ENCODE data around the gene SMARCA4. TPM values are rescaled to one million over a fixed set of nuclear protein-coding genes. Genes with fewer than 3 reads are reported as not detected.

Gene SMARCA4
- total RNA-seq, 2 experiments from 2014 or later: 69.6 to 74.5 TPM

DNA sequence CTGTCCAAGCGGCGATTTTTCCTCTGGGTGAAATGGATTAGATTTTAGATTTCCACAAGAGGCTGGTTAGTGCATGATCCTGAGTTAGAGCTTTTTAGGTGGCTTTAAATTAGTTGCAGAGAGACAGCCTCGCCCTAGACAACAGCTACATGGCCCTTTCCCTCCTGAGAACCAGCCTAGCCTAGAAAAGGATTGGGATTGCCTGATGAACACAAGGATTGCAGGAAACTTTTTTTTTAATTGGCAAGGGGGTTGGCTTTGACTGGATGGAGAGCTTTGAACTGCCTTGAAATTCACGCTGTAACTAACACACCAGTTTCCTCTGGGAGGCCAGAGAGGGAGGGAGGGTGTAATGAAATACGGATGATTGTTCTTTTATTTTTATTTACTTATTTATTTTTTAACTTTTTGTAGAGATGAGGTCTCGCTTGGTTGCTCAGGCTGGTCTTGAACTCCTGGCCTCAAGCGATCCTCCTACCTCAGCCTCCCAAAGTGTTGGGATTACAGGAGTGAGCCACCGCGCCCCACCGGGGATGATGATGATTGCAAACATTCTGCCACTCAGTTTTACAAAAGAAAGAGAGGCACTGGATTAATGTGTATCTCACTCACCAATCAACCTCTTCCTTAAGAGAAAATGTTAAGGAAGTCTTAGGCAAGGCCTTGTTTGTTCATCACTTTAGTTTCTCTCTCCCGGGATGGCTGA is 130.3 kb downstream of the SMARCA4 start:
- Histone ChIP-seq H3K27me3 (ENCODE audit: control insufficient read depth in 1 of 2, insufficient read depth in 2 of 2, low read length in 2 of 2) (no peaks in the 10 kb centered on the region), H3K4me1 (ENCODE audit: insufficient read depth, low read length) (peaks cover 75% of the 10 kb centered on the region), H3K27ac (ENCODE audit: low read depth in 1 of 2, low read length in 2 of 2) (peak overlapping the region; percentile 98 to 99), H3K36me3 (ENCODE audit: insufficient read depth, low read length) (peaks cover 3% of the 10 kb centered on the region), H3K9me3 (ENCODE audit: control insufficient read depth in 1 of 2, insufficient read depth in 1 of 2, low read length in 2 of 2) (peaks cover 0 to 4% of the 10 kb centered on the region in 2 experiments), H3K4me3 (ENCODE audit: low read length) (peak overlapping the region; percentile 86)
- no peak for ATAC-seq (ENCODE audit: poor library complexity)
- TF ChIP-seq, protein P1, sequence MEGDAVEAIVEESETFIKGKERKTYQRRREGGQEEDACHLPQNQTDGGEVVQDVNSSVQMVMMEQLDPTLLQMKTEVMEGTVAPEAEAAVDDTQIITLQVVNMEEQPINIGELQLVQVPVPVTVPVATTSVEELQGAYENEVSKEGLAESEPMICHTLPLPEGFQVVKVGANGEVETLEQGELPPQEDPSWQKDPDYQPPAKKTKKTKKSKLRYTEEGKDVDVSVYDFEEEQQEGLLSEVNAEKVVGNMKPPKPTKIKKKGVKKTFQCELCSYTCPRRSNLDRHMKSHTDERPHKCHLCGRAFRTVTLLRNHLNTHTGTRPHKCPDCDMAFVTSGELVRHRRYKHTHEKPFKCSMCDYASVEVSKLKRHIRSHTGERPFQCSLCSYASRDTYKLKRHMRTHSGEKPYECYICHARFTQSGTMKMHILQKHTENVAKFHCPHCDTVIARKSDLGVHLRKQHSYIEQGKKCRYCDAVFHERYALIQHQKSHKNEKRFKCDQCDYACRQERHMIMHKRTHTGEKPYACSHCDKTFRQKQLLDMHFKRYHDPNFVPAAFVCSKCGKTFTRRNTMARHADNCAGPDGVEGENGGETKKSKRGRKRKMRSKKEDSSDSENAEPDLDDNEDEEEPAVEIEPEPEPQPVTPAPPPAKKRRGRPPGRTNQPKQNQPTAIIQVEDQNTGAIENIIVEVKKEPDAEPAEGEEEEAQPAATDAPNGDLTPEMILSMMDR (IDR thresholded peaks at IDR 0.05): no peak
- DNase-seq: peak in 1 of 14 experiments; percentile 34
- Mint-ChIP-seq H3K27me3 (no peaks in the 10 kb centered on the region), H3K27ac (peak overlapping the region; percentile 92), H3K36me3 (ENCODE audit: low read depth) (peaks cover 18% of the 10 kb centered on the region), H3K4me1 (ENCODE audit: low read depth) (peaks cover 56% of the 10 kb centered on the region), H3K9me3 (no peaks in the 10 kb centered on the region), H3K4me3 (peak overlapping the region; percentile 77)
- intact Hi-C loops (cut with DNase I, micrococcal nuclease): loop anchor here (2.0 to 10.0 kb wide), 3 partner anchors 36 to 130 kb away; partner anchors contain the start of gene SMARCA4 (in 2 of the 2)
- ChIA-PET POLR2A (interaction anchor here (0.9 to 2.1 kb wide), 3 partner anchors 43 to 131 kb away, joined by 3 to 9 read pairs (median 8); partner anchors contain the start of gene SMARCA4), CTCF (interaction anchor here (2.0 to 3.9 kb wide), 2 partner anchors 35 to 55 kb away, joined by 9 to 15 read pairs; no protein-coding TSS in a partner anchor)

DNA sequence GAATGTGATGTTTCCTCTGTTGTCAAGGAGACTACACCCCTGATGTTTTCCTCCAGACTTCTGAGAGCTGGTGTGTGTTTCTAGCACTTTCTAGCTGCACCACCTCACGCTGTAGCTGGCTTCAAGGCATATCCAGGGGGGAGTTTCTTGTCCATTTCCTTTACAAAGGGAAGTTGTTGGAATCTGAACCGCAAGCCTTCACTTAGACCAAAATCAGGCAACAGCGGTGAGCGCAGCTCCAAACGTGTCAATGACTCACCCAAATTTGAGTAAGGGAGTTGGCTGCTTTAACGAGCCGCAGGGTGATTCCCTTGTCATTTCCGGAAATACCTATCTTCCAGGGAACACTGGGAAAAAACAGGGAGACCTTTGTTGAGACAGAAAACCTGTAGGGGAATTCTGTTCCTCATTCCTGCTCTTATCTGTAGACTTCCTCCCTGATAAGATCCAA is 130.9 kb downstream of the SMARCA4 start:
- POLR2A ChIA-PET: interaction anchor here (0.9 to 2.1 kb wide), 3 partner anchors 43 to 131 kb away, joined by 3 to 9 read pairs (median 8); partner anchors contain the start of gene SMARCA4
- Histone ChIP-seq H3K4me3 (ENCODE audit: low read length) (peak overlapping the region; percentile 86), H3K36me3 (ENCODE audit: insufficient read depth, low read length) (peaks cover 3% of the 10 kb centered on the region), H3K27me3 (ENCODE audit: control insufficient read depth in 1 of 2, insufficient read depth in 2 of 2, low read length in 2 of 2) (no peaks in the 10 kb centered on the region), H3K4me1 (ENCODE audit: insufficient read depth, low read length) (peaks cover 80% of the 10 kb centered on the region), H3K27ac (ENCODE audit: low read depth in 1 of 2, low read length in 2 of 2) (peak overlapping the region; percentile 98 to 99), H3K9me3 (ENCODE audit: control insufficient read depth in 1 of 2, insufficient read depth in 1 of 2, low read length in 2 of 2) (peaks cover 0 to 4% of the 10 kb centered on the region in 2 experiments)
- H3K4me1 Mint-ChIP-seq (ENCODE audit: low read depth): peaks cover 61% of the 10 kb centered on the region
- peak; percentile 27 to 91 (median 56) for DNase-seq
- H3K4me3 Mint-ChIP-seq: peak overlapping the region; percentile 77
- TF ChIP-seq, protein P1 (IDR thresholded peaks at IDR 0.05): no peak
- CTCF ChIA-PET: interaction anchor here (2.0 to 3.9 kb wide), 2 partner anchors 34 to 56 kb away, joined by 9 to 15 read pairs; no protein-coding TSS in a partner anchor
- peak overlapping the region; percentile 92 for H3K27ac Mint-ChIP-seq
- peaks cover 22% of the 10 kb centered on the region for H3K36me3 Mint-ChIP-seq (ENCODE audit: low read depth)
- ATAC-seq (ENCODE audit: poor library complexity): peak; percentile 4
- intact Hi-C loops (cut with DNase I, micrococcal nuclease): loop anchor here (2.0 to 10.0 kb wide), 3 partner anchors 36 to 131 kb away; partner anchors contain the start of gene SMARCA4 (in 2 of the 2)
- no peaks in the 10 kb centered on the region for H3K27me3 Mint-ChIP-seq
- H3K9me3 Mint-ChIP-seq: peaks cover 2% of the 10 kb centered on the region

GRCh38 chr19:11092181-11092538 is 131.3 kb downstream of the SMARCA4 start:
- peak; percentile 5 for ATAC-seq (ENCODE audit: poor library complexity)
- Mint-ChIP-seq H3K4me3 (peak overlapping the region; percentile 59), H3K27me3 (no peaks in the 10 kb centered on the region), H3K9me3 (peaks cover 2% of the 10 kb centered on the region), H3K4me1 (ENCODE audit: low read depth) (peaks cover 61% of the 10 kb centered on the region), H3K36me3 (ENCODE audit: low read depth) (peaks cover 22% of the 10 kb centered on the region), H3K27ac (peak overlapping the region; percentile 92)
- POLR2A ChIA-PET: interaction anchor here (0.9 to 2.1 kb wide), 3 partner anchors 44 to 132 kb away, joined by 3 to 9 read pairs (median 8); partner anchors contain the start of gene SMARCA4
- TF ChIP-seq, protein P1 (IDR thresholded peaks at IDR 0.05): no peak
- CTCF ChIA-PET: interaction anchor here (2.0 to 3.9 kb wide), 2 partner anchors 34 to 56 kb away, joined by 9 to 15 read pairs; no protein-coding TSS in a partner anchor
- Histone ChIP-seq H3K36me3 (ENCODE audit: insufficient read depth, low read length) (peaks cover 3% of the 10 kb centered on the region), H3K4me1 (ENCODE audit: insufficient read depth, low read length) (peaks cover 84% of the 10 kb centered on the region), H3K4me3 (ENCODE audit: low read length) (peak overlapping the region; percentile 86), H3K27me3 (ENCODE audit: control insufficient read depth in 1 of 2, insufficient read depth in 2 of 2, low read length in 2 of 2) (no peaks in the 10 kb centered on the region), H3K27ac (ENCODE audit: low read depth in 1 of 2, low read length in 2 of 2) (peak overlapping the region; percentile 98 to 99), H3K9me3 (ENCODE audit: control insufficient read depth in 1 of 2, insufficient read depth in 1 of 2, low read length in 2 of 2) (peaks cover 0 to 4% of the 10 kb centered on the region in 2 experiments)
- peak in 9 of 14 experiments; percentile 22 to 93 (median 45) for DNase-seq
- intact Hi-C loops (cut with DNase I, micrococcal nuclease): loop anchor here in 1 of 2 experiments (5.0 to 10.0 kb wide), 2 partner anchors 35 to 127 kb away; partner anchors contain the start of gene SMARCA4
